Loucy (cell line): Measurements from ENCODE around the gene SLC35F3.
"Not testable (repeated sequence)": the region's sequence is repeated elsewhere in the genome, so short reads cannot be mapped to it uniquely, and the experiment has no call there.

Source experiments
- H2AFZ ChIP-seq: fragments of 200-600 bp; sonication (generic); 2 replicates; pipeline ENCODE4 v1.6.0; 2016; ENCODE audit warnings: antibody characterized with exemption, mild to moderate bottlenecking, low read length, moderate library complexity
- H3F3A ChIP-seq: fragments of 200-600 bp; 2 replicates; pipeline ENCODE4 v1.6.0; 2016; ENCODE audit warnings: antibody characterized with exemption, low read depth, mild to moderate bottlenecking
- H3K27me3 ChIP-seq: fragments of 200-600 bp; sonication (generic); 2 replicates; pipeline ENCODE4 v1.6.1; 2014; ENCODE audit warnings: low read length, mild to moderate bottlenecking; ENCODE audit not compliant: insufficient read depth, poor library complexity, severe bottlenecking
- H3K36me3 ChIP-seq: fragments of 200-600 bp; sonication (generic); 2 replicates; pipeline ENCODE4 v1.6.1; 2016; ENCODE audit warnings: low read length; ENCODE audit not compliant: insufficient read depth
- H3K4me1 ChIP-seq: fragments of 200-600 bp; sonication (generic); 2 replicates; pipeline ENCODE4 v1.5.1; 2014; ENCODE audit warnings: low read length, mild to moderate bottlenecking; ENCODE audit not compliant: insufficient read depth, poor library complexity, severe bottlenecking
- H3K4me2 ChIP-seq: fragments of 200-600 bp; sonication (generic); 2 replicates; pipeline ENCODE4 v1.6.0; 2014; ENCODE audit warnings: antibody characterized with exemption, low read length, low read depth, mild to moderate bottlenecking; ENCODE audit not compliant: poor library complexity, severe bottlenecking
- H3K4me3 ChIP-seq: fragments of 200-600 bp; sonication (generic); 2 replicates; pipeline ENCODE4 v1.5.1; 2014; ENCODE audit warnings: low read length, mild to moderate bottlenecking, mixed read lengths; ENCODE audit not compliant: poor library complexity, severe bottlenecking
- H3K79me2 ChIP-seq: fragments of 200-600 bp; sonication (generic); 2 replicates; pipeline ENCODE4 v1.6.1; 2014; ENCODE audit warnings: low read length; ENCODE audit not compliant: insufficient read depth
- H3K9ac ChIP-seq: fragments of 200-600 bp; sonication (generic); 2 replicates; pipeline ENCODE4 v1.6.0; 2014; ENCODE audit warnings: mild to moderate bottlenecking, low read depth, low read length, moderate library complexity; ENCODE audit not compliant: poor library complexity, severe bottlenecking
- H3K9me2 ChIP-seq: fragments of 200-600 bp; sonication (generic); replicated peaks from 2 replicates; pipeline ENCODE4 v1.6.1; 2016; ENCODE audit warnings: low read depth, low read length, mixed read lengths
- H3K9me3 ChIP-seq: fragments of 200-600 bp; sonication (generic); 2 replicates; pipeline ENCODE4 v1.6.1; 2014; ENCODE audit warnings: mild to moderate bottlenecking, antibody characterized with exemption, low read length, low read depth; ENCODE audit not compliant: insufficient read depth
- H4K20me1 ChIP-seq: fragments of 200-600 bp; sonication (generic); 2 replicates; pipeline ENCODE4 v1.6.0; 2014; ENCODE audit warnings: antibody characterized with exemption, low read length, mild to moderate bottlenecking; ENCODE audit not compliant: insufficient read depth, poor library complexity, severe bottlenecking
- EZH2phosphoT487 ChIP-seq: fragments of 200-600 bp; IDR thresholded peaks from 2 replicates; pipeline ENCODE4 v1.6.1; 2018; ENCODE audit warnings: antibody characterized with exemption, mild to moderate bottlenecking, moderate library complexity, borderline replicate concordance
- TF ChIP-seq, protein P1 (sequence below): fragments of 200-600 bp; sonication (generic); conservative IDR thresholded peaks from 2 replicates; pipeline ENCODE4 v1.5.1; 2014; ENCODE audit warnings: mild to moderate bottlenecking, antibody characterized with exemption, low read length

Gene SLC35F3

DNA sequence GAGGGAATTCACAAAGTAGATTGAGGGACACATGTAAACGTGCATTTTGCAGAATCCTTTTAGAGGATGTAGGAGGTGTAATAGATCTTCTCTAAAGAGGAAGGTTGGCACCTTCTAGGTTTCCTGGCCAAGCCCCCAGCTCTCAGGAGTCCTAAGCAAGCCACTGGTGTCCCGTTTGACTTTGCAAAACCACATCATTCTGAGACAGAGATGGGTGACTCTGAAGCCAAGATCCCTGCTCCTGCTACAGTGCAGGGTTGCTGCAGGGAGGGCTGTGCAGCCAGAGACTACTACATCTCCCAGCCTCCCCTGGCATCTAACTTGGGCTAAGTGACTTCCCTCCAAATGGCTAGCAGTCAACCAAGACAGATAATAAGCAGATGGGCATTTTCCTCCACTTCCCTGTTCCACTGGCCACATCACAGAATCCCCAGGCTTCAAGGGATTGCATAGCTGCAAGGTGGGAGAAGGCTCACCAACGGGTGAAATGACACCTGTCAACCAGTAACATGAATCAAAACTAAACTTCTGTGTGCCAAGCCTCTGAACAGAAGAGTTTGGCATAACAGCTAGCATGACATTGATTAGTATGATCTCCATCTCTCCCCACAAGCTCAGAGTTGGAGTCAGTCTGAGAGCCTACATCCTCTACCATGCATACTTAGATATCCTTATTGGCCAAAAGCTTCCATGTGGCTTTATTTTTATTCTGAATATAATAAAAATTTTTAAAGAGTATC, 339.2 kb downstream of the SLC35F3 start:
- H2AFZ ChIP-seq, result no peak overlapping the region
- H3K27me3 ChIP-seq, result no peaks in the 10 kb centered on the region
- H3K36me3 ChIP-seq, result no peaks in the 10 kb centered on the region
- H4K20me1 ChIP-seq, result no peaks in the 10 kb centered on the region
- no peaks in the 10 kb centered on the region for H3K9me2 ChIP-seq
- H3K4me2 ChIP-seq, result no peak overlapping the region
- H3K4me3 ChIP-seq, result no peak overlapping the region
- H3F3A ChIP-seq, result no peaks in the 10 kb centered on the region
- TF ChIP-seq EZH2phosphoT487, result no peak
- TF ChIP-seq, protein P1, sequence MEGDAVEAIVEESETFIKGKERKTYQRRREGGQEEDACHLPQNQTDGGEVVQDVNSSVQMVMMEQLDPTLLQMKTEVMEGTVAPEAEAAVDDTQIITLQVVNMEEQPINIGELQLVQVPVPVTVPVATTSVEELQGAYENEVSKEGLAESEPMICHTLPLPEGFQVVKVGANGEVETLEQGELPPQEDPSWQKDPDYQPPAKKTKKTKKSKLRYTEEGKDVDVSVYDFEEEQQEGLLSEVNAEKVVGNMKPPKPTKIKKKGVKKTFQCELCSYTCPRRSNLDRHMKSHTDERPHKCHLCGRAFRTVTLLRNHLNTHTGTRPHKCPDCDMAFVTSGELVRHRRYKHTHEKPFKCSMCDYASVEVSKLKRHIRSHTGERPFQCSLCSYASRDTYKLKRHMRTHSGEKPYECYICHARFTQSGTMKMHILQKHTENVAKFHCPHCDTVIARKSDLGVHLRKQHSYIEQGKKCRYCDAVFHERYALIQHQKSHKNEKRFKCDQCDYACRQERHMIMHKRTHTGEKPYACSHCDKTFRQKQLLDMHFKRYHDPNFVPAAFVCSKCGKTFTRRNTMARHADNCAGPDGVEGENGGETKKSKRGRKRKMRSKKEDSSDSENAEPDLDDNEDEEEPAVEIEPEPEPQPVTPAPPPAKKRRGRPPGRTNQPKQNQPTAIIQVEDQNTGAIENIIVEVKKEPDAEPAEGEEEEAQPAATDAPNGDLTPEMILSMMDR, result no peak
- H3K9ac ChIP-seq, result no peak overlapping the region
- H3K79me2 ChIP-seq, result no peaks in the 10 kb centered on the region
- no peaks in the 10 kb centered on the region for H3K9me3 ChIP-seq
- peaks cover 16% of the 10 kb centered on the region for H3K4me1 ChIP-seq

DNA sequence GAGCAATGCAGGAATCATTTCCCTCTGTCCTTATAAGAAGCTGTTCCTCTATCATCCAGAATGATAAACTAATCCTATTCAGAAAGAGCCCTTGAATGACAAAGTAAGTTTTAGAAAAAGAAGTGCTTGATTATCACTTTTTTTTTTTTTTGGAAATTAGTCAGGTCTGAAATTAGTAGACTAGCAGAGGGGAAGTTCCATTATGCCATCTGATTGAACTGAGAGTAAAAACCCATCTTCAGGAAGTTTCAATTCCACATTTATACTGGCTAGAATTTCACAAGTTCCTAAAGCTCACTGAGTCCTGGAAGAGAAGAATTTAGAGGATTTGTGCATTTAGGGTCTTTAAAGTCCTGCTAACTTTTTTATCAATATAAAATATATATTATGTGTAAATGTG, 340.0 kb downstream of the SLC35F3 start:
- H3K36me3 ChIP-seq, result no peaks in the 10 kb centered on the region
- H3K79me2 ChIP-seq, result no peaks in the 10 kb centered on the region
- no peaks in the 10 kb centered on the region for H3K27me3 ChIP-seq
- no peaks in the 10 kb centered on the region for H3F3A ChIP-seq
- H3K9me3 ChIP-seq, result no peaks in the 10 kb centered on the region
- H3K9me2 ChIP-seq, result no peaks in the 10 kb centered on the region
- no peak overlapping the region for H3K4me2 ChIP-seq
- peaks cover 16% of the 10 kb centered on the region for H3K4me1 ChIP-seq
- no peak overlapping the region for H3K4me3 ChIP-seq
- H3K9ac ChIP-seq, result no peak overlapping the region
- H2AFZ ChIP-seq, result no peak overlapping the region
- H4K20me1 ChIP-seq, result no peaks in the 10 kb centered on the region
- TF ChIP-seq, protein P1, result no peak
- TF ChIP-seq EZH2phosphoT487, result no peak

DNA sequence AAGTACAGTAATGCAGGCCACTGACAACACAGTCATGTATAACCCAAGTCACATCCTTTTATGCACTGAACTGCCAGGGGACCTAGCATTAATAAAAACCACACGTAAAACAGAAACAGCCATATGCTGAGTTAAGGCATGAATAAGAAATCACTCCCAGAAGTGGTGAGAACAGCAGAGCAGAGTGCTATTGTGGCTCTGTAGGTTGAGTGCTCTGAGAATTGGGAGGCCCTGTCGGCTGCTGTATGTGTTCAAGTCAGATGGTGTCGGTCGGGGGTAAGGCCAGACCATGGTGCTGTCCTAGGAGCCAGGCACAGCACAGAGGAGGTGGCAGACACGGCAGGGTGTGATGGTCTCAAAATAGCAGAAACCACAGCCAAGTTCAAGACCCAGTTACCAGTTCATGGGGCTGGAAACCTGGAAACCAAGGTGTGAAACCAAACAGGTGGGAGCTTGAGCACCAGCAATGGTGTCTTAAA, 342.2 kb downstream of the SLC35F3 start:
- Histone ChIP-seq H3K79me2 (no peaks in the 10 kb centered on the region), H3K9me3 (no peaks in the 10 kb centered on the region), H4K20me1 (no peaks in the 10 kb centered on the region), H3K36me3 (no peaks in the 10 kb centered on the region), H3K27me3 (no peaks in the 10 kb centered on the region), H2AFZ (no peak overlapping the region), H3K4me1 (peaks cover 22% of the 10 kb centered on the region), H3K4me3 (no peak overlapping the region), H3K9me2 (no peaks in the 10 kb centered on the region), H3K9ac (no peak overlapping the region), H3F3A (no peaks in the 10 kb centered on the region), H3K4me2 (peak overlapping the region; percentile 28)
- TF ChIP-seq, protein P1, result no peak
- no peak for TF ChIP-seq EZH2phosphoT487

DNA sequence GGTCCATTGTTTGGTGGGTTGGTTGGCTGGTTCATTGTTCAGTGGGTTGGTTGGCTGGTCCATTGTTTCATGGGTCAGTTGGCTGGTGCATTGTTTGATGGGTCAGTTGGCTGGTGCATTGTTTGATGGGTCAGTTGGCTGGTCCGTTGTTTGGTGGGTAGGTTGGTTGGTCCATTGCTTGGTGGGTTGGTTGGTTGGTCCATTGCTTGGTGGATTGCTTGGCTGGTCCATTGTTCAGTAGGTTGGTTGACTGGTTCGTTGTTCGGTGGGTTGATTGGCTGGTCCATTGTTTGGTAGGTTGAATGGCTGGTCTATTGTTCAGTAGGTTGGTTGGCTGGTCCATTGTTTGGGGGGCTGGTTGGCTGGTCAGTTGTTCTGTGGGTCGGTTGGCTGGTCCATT, 343.3 kb downstream of the SLC35F3 start:
- H3K9ac ChIP-seq, H3F3A ChIP-seq, H3K9me2 ChIP-seq, H3K4me2 ChIP-seq, H3K36me3 ChIP-seq, H3K79me2 ChIP-seq, H4K20me1 ChIP-seq, H3K9me3 ChIP-seq, H3K27me3 ChIP-seq, H2AFZ ChIP-seq, H3K4me3 ChIP-seq: not testable (repeated sequence)
- peaks cover 22% of the 10 kb centered on the region for H3K4me1 ChIP-seq
